SU-DHL-6 (cell line): ENCODE results near the gene FAM3A.

Experiments used
- CTCF ChIP-seq: fragments of 200-600 bp; sonication (generic); IDR thresholded peaks from one replicate; pipeline ENCODE4 v1.5.1; 2017; ENCODE audit warnings: antibody characterized with exemption, mild to moderate bottlenecking, low read length, moderate library complexity; ENCODE audit not compliant: insufficient read depth, poor library complexity, severe bottlenecking
- EZH2phosphoT487 ChIP-seq: fragments of 200-600 bp; sonication (generic), shearing (Covaris generic); conservative IDR thresholded peaks from 2 replicates; pipeline ENCODE4 v1.6.1; 2018; ENCODE audit warnings: mild to moderate bottlenecking, antibody characterized with exemption, low read length, moderate library complexity, mixed read lengths

- TF ChIP-seq CTCF (no peak), EZH2phosphoT487 (no peak)
Measured at GRCh38 chrX:154484255-154485149, 31.5 kb downstream of the FAM3A start.
